OCI-LY7 (cell line): ENCODE data around the gene CCDC141. TPM values are rescaled to one million over a fixed set of nuclear protein-coding genes. Genes with fewer than 3 reads are reported as not detected.

Experiments
- BruUV-seq: library from RNA; stranded (reverse); fragments of 400-500 nt; replicated peaks from 2 replicates; lab custom pipeline; 2021; lab: Mats Ljungman, UMichigan
- CTCF ChIA-PET: fragments of 300-600 bp; sonication (Branson Sonifier 250); formaldehyde crosslinking; loops from one replicate; lab custom pipeline; 2022; ENCODE audit warnings: antibody characterized with exemption; ENCODE audit not compliant: unreplicated experiment; lab: Charles Lee
- POLR2A ChIA-PET: fragments of 300-600 bp; sonication (Branson Sonifier 250); formaldehyde crosslinking; loops from one replicate; lab custom pipeline; 2022; ENCODE audit warnings: antibody characterized with exemption; lab: Charles Lee
- DNase-seq: peaks from one replicate; pipeline ENCODE4 v3.0.0-alpha.2; 2015; ENCODE audit warnings: low spot score
- H2AFZ ChIP-seq: fragments of 200-600 bp; sonication (generic), shearing (Covaris generic); 2 replicates; pipeline ENCODE4 v1.6.1; 2014; ENCODE audit warnings: mild to moderate bottlenecking, antibody characterized with exemption, low read length, moderate library complexity
- H3K27ac ChIP-seq: fragments of 200-600 bp; sonication (generic); 2 replicates; pipeline ENCODE4 v1.5.1; 2014; ENCODE audit warnings: mixed run types, low read depth, mild to moderate bottlenecking, moderate library complexity, low read length, inconsistent platforms; ENCODE audit not compliant: poor library complexity, severe bottlenecking
- H3K36me3 ChIP-seq: fragments of 200-600 bp; sonication (generic); 2 replicates; pipeline ENCODE4 v1.6.1; 2014; ENCODE audit warnings: mild to moderate bottlenecking, antibody characterized with exemption, low read length, moderate library complexity, mixed read lengths; ENCODE audit not compliant: insufficient read depth
- H3K4me1 ChIP-seq: fragments of 200-600 bp; sonication (generic); 2 replicates; pipeline ENCODE4 v1.5.1; 2014; ENCODE audit warnings: mild to moderate bottlenecking, low read length; ENCODE audit not compliant: insufficient read depth, poor library complexity, severe bottlenecking
- H3K4me2 ChIP-seq: fragments of 200-600 bp; sonication (generic); 2 replicates; pipeline ENCODE4 v1.6.1; 2014; ENCODE audit warnings: mild to moderate bottlenecking, low read length
- H3K4me3 ChIP-seq: fragments of 200-600 bp; sonication (generic); 2 replicates; pipeline ENCODE4 v1.5.1; 2014; ENCODE audit warnings: mild to moderate bottlenecking, low read depth, low read length; ENCODE audit not compliant: poor library complexity, severe bottlenecking
- H3K79me2 ChIP-seq: fragments of 200-600 bp; sonication (generic); 2 replicates; pipeline ENCODE4 v1.6.1; 2016; ENCODE audit warnings: low read depth, mild to moderate bottlenecking, low read length, moderate library complexity, mixed read lengths; ENCODE audit not compliant: insufficient read depth
- H3K9me2 ChIP-seq: fragments of 200-600 bp; sonication (generic); 2 replicates; pipeline ENCODE4 v1.6.1; 2016; ENCODE audit warnings: mild to moderate bottlenecking, low read length, mixed read lengths; ENCODE audit not compliant: insufficient read depth
- H3K9me3 ChIP-seq: fragments of 200-600 bp; sonication (generic); 2 replicates; pipeline ENCODE4 v1.6.1; 2014; ENCODE audit warnings: mild to moderate bottlenecking, mixed run types, low read length, mixed read lengths
- H4K20me1 ChIP-seq: fragments of 200-600 bp; sonication (generic); 2 replicates; pipeline ENCODE4 v1.6.1; 2014; ENCODE audit warnings: mild to moderate bottlenecking, antibody characterized with exemption, low read length, moderate library complexity, mixed read lengths; ENCODE audit not compliant: insufficient read depth
- EZH2phosphoT487 ChIP-seq: fragments of 200-600 bp; sonication (generic); IDR thresholded peaks from 2 replicates; pipeline ENCODE4 v1.6.1; 2018; ENCODE audit warnings: low read depth, borderline replicate concordance, mild to moderate bottlenecking, mixed run types, antibody characterized with exemption, low read length, moderate library complexity, mixed read lengths
- intact Hi-C: fragments of 100-400 bp; cut with micrococcal nuclease; formaldehyde crosslinking; loops from one replicate; pipeline ENCODE4 v1.10.0; 2022; ENCODE audit not compliant: unreplicated experiment
- total RNA-seq, 2 experiments: library from RNA; depleted of rRNA in 1 of 2; stranded (reverse); fragments of >200 nt in 1 of 2; shearing (Covaris generic) in 1 of 2; gene quantifications; 2 replicates each; pipeline ENCODE4 v1.2.3, GENCODE V29; 2014 to 2022
- TF ChIP-seq, protein P1 (sequence below): fragments of 200-600 bp; sonication (generic); conservative IDR thresholded peaks from 2 replicates; pipeline ENCODE4 v1.5.1; 2014; ENCODE audit warnings: mild to moderate bottlenecking, antibody characterized with exemption, low read length, moderate library complexity, mixed read lengths

Gene CCDC141
- total RNA-seq, 2 experiments from 2014 or later, result 0.32 TPM; not detected in 1

DNA sequence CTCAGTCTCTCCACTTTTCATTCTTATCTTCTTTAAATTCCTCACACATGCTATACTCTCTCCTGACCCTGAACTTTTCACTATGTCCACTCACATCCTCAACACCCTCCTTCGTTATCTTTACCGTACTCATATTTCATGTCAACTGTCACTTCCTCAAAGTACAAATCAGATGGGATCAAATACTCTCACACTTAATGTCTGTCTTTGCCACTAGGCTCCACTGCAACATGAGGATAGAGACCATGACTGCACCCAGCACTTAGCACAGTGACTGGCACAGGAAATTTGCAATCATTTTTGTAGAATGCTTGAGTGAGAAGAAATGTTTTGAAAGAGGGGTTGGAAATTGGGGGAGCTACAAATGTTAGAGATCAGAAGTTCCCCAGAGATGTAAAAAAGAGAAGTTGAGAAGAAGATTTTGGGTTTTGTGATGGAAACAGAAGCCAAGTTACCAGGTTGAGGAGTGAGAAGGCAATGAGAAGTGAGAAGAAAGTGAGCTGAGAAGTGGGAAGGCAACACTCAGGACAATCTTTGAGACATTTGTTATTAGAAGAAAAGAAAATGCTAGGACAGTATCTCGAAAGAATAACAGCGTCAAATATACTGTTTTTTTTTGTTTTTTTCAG is 87.0 kb downstream of the CCDC141 start:
- H3K36me3 ChIP-seq, result no peaks in the 10 kb centered on the region
- no peaks in the 10 kb centered on the region for H3K9me3 ChIP-seq
- H3K4me3 ChIP-seq, result no peak overlapping the region
- BruUV-seq, result no TSS peak
- H3K4me1 ChIP-seq, result no peaks in the 10 kb centered on the region
- no peaks in the 10 kb centered on the region for H3K9me2 ChIP-seq
- no peak overlapping the region for H2AFZ ChIP-seq
- no peaks in the 10 kb centered on the region for H4K20me1 ChIP-seq
- no peak overlapping the region for H3K4me2 ChIP-seq
- TF ChIP-seq, protein P1, sequence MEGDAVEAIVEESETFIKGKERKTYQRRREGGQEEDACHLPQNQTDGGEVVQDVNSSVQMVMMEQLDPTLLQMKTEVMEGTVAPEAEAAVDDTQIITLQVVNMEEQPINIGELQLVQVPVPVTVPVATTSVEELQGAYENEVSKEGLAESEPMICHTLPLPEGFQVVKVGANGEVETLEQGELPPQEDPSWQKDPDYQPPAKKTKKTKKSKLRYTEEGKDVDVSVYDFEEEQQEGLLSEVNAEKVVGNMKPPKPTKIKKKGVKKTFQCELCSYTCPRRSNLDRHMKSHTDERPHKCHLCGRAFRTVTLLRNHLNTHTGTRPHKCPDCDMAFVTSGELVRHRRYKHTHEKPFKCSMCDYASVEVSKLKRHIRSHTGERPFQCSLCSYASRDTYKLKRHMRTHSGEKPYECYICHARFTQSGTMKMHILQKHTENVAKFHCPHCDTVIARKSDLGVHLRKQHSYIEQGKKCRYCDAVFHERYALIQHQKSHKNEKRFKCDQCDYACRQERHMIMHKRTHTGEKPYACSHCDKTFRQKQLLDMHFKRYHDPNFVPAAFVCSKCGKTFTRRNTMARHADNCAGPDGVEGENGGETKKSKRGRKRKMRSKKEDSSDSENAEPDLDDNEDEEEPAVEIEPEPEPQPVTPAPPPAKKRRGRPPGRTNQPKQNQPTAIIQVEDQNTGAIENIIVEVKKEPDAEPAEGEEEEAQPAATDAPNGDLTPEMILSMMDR, result no peak
- TF ChIP-seq EZH2phosphoT487, result no peak
- intact Hi-C loops, result no loop called here
- ChIA-PET POLR2A (interaction anchor here (1.9 kb wide), 1 partner anchor 10 kb away, joined by 6 read pairs; no protein-coding TSS in a partner anchor), CTCF (no interaction called here)
- H3K79me2 ChIP-seq, result no peaks in the 10 kb centered on the region
- no peak overlapping the region for H3K27ac ChIP-seq
- DNase-seq, result no peak

DNA sequence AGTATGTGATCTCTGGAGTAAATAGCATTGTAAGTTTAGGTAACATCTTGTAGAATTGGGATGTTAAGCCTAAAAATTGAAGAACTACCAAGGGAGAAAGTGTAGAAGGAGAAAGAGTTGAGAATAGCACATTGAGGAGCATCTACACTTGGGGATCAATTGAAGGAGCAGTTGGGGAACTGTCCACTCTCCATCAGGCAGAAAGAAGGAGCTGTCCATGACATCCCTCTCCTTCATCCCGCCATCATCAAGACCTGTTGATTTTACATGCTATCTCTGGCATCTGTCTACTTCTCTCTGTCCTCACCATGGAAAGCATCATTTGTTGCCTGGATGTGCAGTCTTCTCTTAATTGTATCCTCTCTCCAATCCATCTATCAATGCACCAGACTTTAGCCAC is 87.8 kb downstream of the CCDC141 start:
- H3K9me2 ChIP-seq, result no peaks in the 10 kb centered on the region
- no peaks in the 10 kb centered on the region for H4K20me1 ChIP-seq
- H3K36me3 ChIP-seq, result no peaks in the 10 kb centered on the region
- no peak overlapping the region for H3K4me2 ChIP-seq
- H3K79me2 ChIP-seq, result no peaks in the 10 kb centered on the region
- ChIA-PET CTCF (no interaction called here), POLR2A (no interaction called here)
- no peak overlapping the region for H2AFZ ChIP-seq
- BruUV-seq, result no TSS peak
- no peak overlapping the region for H3K27ac ChIP-seq
- no peak for DNase-seq
- H3K4me3 ChIP-seq, result no peak overlapping the region
- intact Hi-C loops, result no loop called here
- H3K9me3 ChIP-seq, result no peaks in the 10 kb centered on the region
- no peak for TF ChIP-seq EZH2phosphoT487
- TF ChIP-seq, protein P1, result no peak
- no peaks in the 10 kb centered on the region for H3K4me1 ChIP-seq

DNA sequence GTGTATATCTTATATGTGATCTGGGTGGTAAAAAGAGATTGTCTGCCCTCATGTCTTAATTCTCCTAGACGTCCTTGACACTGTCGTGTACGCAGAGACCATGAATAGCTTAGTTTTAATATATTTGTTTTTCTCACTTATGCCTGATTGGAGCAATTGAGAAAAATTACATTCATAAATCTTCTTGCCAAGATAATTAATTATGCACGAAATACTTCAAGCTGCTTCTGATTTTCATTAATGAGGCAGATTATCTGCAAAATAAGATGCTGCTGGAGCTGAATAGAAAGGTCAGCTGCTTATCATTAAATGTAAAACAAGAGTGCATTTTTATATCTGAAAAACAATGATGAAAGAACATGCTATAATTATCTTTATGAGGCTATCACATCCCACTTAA is 95.9 kb downstream of the CCDC141 start:
- ChIA-PET CTCF (interaction anchor here (0.7 kb wide), 1 partner anchor 175 kb away, joined by 3 read pairs; no protein-coding TSS in a partner anchor), POLR2A (interaction anchor here (0.8 kb wide), 1 partner anchor 10 kb away, joined by 3 read pairs; no protein-coding TSS in a partner anchor)
- no peak for TF ChIP-seq EZH2phosphoT487
- TF ChIP-seq, protein P1, result no peak
- no peaks in the 10 kb centered on the region for H3K4me1 ChIP-seq
- H2AFZ ChIP-seq, result no peak overlapping the region
- H4K20me1 ChIP-seq, result no peaks in the 10 kb centered on the region
- no peaks in the 10 kb centered on the region for H3K79me2 ChIP-seq
- DNase-seq, result no peak
- no peak overlapping the region for H3K27ac ChIP-seq
- H3K4me2 ChIP-seq, result no peak overlapping the region
- no peaks in the 10 kb centered on the region for H3K9me2 ChIP-seq
- H3K4me3 ChIP-seq, result no peak overlapping the region
- intact Hi-C loops, result no loop called here
- no TSS peak for BruUV-seq
- H3K9me3 ChIP-seq, result no peaks in the 10 kb centered on the region
- no peaks in the 10 kb centered on the region for H3K36me3 ChIP-seq
